Cerebellar cortex (tissue), 1 donor: ENCODE results near the gene PFN1.

Source experiments
- DNase-seq: peaks from one replicate; pipeline ENCODE4 v3.0.0-alpha.2; 2015; ENCODE audit warnings: low spot score

Gene PFN1

GRCh38 chr17:4967539-4968485, 19.5 kb upstream of the PFN1 start, which contains the start of gene SPAG7:
SPAG7 (minus strand) TSS chr17:4967817; CDS start chr17:4967804, 13 bp downstream.
- peak; percentile 98 for DNase-seq

GRCh38 chr17:4966844-4967538, 18.7 kb upstream of the PFN1 start:
- DNase-seq = peak; percentile 100

- DNase-seq = no peak
Observed at GRCh38 chr17:4965311-4965986, 17.1 kb upstream of the PFN1 start.

GRCh38 chr17:4960279-4960922, 12.1 kb upstream of the PFN1 start:
- no peak for DNase-seq

GRCh38 chr17:4959261-4959965, 11.1 kb upstream of the PFN1 start:
- no peak for DNase-seq

DNA sequence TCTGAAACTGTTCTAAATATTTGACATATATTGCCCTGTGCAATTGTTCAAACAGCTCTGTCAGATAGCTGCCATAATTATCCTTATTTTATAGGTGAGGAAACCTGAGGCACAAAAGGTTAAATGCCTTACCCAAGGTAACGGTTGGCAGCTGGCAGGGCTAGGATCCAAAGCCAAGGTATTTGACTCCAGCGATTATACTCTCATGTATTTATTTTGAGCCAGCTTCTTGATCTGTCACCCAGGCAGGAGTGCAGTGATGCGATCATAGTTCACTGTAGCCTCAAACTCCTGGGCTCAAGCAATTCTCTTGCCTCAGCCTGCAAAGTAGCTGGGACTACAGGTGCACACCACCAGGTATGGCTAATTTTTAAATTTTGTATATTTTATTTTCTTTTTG, 9.8 kb upstream of the PFN1 start:
- DNase-seq = no peak

DNA sequence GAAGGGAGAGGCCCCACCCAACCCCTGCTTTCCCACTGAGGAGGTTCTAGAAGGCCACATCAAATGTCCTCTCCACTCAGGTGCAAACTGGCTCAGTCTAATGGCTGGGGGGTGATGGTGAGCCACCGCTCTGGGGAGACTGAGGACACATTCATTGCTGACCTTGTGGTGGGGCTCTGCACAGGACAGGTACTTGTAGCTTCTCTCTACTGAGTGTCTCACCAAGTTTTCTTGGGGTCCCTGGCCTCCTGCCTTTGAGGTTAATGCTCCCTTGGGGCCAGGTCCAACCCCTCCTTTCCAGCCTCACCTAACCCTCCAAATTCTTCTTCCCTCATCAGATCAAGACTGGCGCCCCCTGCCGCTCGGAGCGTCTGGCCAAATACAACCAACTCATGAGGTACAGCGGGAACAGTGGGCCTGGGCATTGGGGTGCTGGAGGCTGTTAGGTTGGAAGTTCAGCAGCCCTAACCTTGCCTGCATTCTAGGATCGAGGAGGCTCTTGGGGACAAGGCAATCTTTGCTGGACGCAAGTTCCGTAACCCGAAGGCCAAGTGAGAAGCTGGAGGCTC, 8.2 kb upstream of the PFN1 start:
- no peak for DNase-seq

DNA sequence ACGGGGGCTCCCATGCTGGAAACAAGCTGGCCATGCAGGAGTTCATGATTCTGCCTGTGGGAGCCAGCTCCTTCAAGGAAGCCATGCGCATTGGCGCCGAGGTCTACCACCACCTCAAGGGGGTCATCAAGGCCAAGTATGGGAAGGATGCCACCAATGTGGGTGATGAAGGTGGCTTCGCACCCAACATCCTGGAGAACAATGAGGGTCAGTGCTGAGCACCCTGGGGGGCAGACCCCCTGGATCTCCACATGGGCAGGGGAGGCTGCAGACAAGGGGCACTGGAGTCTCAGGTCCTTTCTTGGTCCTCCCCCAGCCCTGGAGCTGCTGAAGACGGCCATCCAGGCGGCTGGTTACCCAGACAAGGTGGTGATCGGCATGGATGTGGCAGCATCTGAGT, 6.8 kb upstream of the PFN1 start:
- no peak for DNase-seq

GRCh38 chr17:4953451-4953961, 5.2 kb upstream of the PFN1 start:
- no peak for DNase-seq

- DNase-seq = peak; percentile 28
Observed at GRCh38 chr17:4951486-4951885, 3.2 kb upstream of the PFN1 start.

DNA sequence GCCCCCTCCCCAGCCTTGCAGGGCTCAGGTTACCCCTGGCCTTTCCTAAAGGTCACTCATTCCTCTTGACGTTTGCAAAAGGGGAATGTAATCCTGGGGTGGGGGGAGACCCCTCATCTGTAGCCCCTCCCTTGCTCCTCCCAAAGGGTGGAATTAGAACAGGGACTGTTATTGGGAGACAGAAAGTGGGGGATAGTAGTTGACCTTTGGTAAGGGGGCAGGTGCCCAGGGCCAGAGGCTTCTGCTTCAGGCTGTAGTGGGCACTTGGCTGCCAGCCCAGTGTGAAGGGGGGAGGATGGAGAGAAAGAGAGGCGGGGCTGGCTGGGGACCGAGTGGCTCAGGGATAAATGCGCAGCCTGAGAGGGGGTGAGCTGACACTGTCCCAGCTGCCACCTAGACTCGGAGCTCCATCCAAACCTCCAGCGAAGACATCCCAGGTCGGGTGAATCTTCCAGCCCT, 2.4 kb upstream of the PFN1 start, which contains the start of gene ENO3:
ENO3 (plus strand) TSS at position 374 of the 459 bp plus-strand sequence. CDS start 711 bp downstream, outside the sequence.
- peak; percentile 35 for DNase-seq

GRCh38 chr17:4950075-4950745, 1.9 kb upstream of the PFN1 start:
- no peak for DNase-seq

DNA sequence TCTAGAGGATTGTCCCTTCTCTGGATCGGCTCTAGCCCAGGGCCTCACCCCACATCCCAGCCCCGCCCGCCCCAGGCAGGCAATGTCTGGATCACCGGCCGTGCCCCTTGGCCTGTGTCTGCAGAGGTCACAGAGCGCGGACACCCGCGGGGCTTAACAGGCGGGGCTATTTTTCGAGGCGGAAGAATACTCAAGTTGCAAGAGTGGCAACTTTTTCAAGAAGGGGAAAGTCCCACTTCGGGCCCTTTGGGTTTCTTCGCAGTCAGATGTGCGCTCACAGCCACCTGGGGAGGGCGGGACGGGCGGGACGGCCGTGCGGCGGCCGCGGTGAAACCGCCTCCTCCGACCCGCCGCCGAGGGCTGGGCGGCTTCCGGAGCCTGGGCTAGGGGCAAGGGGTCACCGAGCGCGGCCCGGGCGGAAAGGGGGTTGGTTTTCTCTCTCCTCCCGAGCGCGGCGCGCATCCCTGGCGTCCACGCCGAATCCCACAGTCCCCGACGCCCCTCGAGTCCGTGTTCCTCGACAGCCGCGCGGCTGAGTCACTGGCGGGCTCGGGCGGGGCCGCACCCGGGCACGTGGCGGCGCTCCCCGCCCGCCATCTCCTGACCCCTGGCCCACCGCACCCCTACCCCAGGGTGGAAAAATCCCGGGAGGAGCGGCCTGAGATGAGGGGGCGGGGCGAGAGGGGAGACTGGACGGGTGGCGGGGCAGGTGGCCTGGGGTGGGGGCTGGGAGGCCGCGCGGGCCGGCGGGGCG, 1.2 kb upstream of the PFN1 start:
- peak; percentile 61 for DNase-seq

- peak; percentile 87 for DNase-seq
Observed at GRCh38 chr17:4948931-4949320, 596 bp upstream of the PFN1 start.

GRCh38 chr17:4947411-4948165, 742 bp downstream of the PFN1 start:
- peak; percentile 51 for DNase-seq

DNA sequence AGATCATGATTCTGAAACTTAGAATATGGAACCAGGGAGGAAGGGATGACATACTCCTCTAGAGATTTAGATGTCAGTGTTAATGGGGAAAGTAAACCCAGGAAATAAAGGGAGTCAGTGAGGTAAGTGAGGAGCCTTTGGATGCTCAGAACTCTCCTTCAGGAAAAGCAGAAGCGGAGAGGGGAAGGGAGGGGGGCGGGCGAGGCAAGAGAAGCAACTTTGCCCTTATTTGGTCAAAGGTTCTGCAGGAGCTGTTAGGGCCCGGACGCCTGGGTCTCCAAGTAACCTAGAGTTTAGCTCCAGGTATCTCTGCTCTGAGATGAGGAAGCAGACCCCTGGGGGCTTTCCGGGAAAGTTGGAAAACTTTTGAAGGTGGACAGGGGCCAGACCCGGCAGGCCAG, 1.3 kb downstream of the PFN1 start:
- DNase-seq = no peak

- no peak for DNase-seq
Observed at GRCh38 chr17:4946312-4946976, 1.9 kb downstream of the PFN1 start.

- no peak for DNase-seq
Observed at GRCh38 chr17:4945944-4946280, 2.4 kb downstream of the PFN1 start.
